ENCODE results near the gene HBS1L. TPM values are rescaled to one million over a fixed set of nuclear protein-coding genes. Genes with fewer than 3 reads are reported as not detected.

Gene HBS1L
- total and polyA plus RNA-seq, 5 donors: 28.7 to 81.3 (median 71.3) TPM

GRCh38 chr6:134997133-134997995, 57.3 kb downstream of the HBS1L start:
- ATAC-seq (no peak), DNase-seq (no peak)
- no peak overlapping the region for H3K27ac ChIP-seq (ENCODE audit: low read length)
- H3K4me3 ChIP-seq (ENCODE audit: low read length): no peak overlapping the region
- no peaks in the 10 kb centered on the region for H3K4me1 ChIP-seq (ENCODE audit: control insufficient read depth, insufficient read depth, low read length)
- H3K27me3 ChIP-seq (ENCODE audit: control insufficient read depth, insufficient read depth): no peaks in the 10 kb centered on the region
- intact Hi-C loops (cut with DNase I): no loop called here
- H3K9me3 ChIP-seq (ENCODE audit: control insufficient read depth, low read length): no peaks in the 10 kb centered on the region
- 91% methylated on average over 9 of the region's 9 CpGs for WGBS

GRCh38 chr6:134995536-134995935, 59.1 kb downstream of the HBS1L start:
- Histone ChIP-seq H3K4me3 (ENCODE audit: low read length) (no peak overlapping the region), H3K27me3 (ENCODE audit: control insufficient read depth, insufficient read depth) (no peaks in the 10 kb centered on the region), H3K4me1 (ENCODE audit: control insufficient read depth, insufficient read depth, low read length) (no peaks in the 10 kb centered on the region), H3K9me3 (ENCODE audit: control insufficient read depth, low read length) (no peaks in the 10 kb centered on the region), H3K27ac (ENCODE audit: low read length) (no peak overlapping the region)
- ATAC-seq (no peak), DNase-seq (no peak)
- intact Hi-C loops (cut with DNase I): no loop called here
- WGBS: 93% methylated on average over 1 of the region's 1 CpG

GRCh38 chr6:134994431-134994830, 60.2 kb downstream of the HBS1L start:
- Histone ChIP-seq H3K4me1 (ENCODE audit: control insufficient read depth, insufficient read depth, low read length) (no peaks in the 10 kb centered on the region), H3K4me3 (ENCODE audit: low read length) (no peak overlapping the region), H3K27ac (ENCODE audit: low read length) (no peak overlapping the region), H3K27me3 (ENCODE audit: control insufficient read depth, insufficient read depth) (no peaks in the 10 kb centered on the region), H3K9me3 (ENCODE audit: control insufficient read depth, low read length) (no peaks in the 10 kb centered on the region)
- ATAC-seq (no peak), DNase-seq (no peak)
- intact Hi-C loops (cut with DNase I): no loop called here

- Histone ChIP-seq H3K4me1 (ENCODE audit: control insufficient read depth, insufficient read depth, low read length) (no peaks in the 10 kb centered on the region), H3K9me3 (ENCODE audit: control insufficient read depth, low read length) (no peaks in the 10 kb centered on the region), H3K27ac (ENCODE audit: low read length) (no peak overlapping the region), H3K4me3 (ENCODE audit: low read length) (no peak overlapping the region), H3K27me3 (ENCODE audit: control insufficient read depth, insufficient read depth) (no peaks in the 10 kb centered on the region)
- DNase-seq (no peak), ATAC-seq (no peak)
- intact Hi-C loops (cut with DNase I): no loop called here
- WGBS: 96% methylated on average over 6 of the region's 6 CpGs
Measured at GRCh38 chr6:134992155-134992554, 62.5 kb downstream of the HBS1L start.

GRCh38 chr6:134990262-134990661, 64.4 kb downstream of the HBS1L start:
- no peaks in the 10 kb centered on the region for H3K4me1 ChIP-seq (ENCODE audit: control insufficient read depth, insufficient read depth, low read length)
- DNase-seq: no peak
- H3K27ac ChIP-seq (ENCODE audit: low read length): no peak overlapping the region
- intact Hi-C loops (cut with DNase I): no loop called here
- no peaks in the 10 kb centered on the region for H3K27me3 ChIP-seq (ENCODE audit: control insufficient read depth, insufficient read depth)
- no peak for ATAC-seq
- 91% methylated on average over 3 of the region's 3 CpGs for WGBS
- H3K4me3 ChIP-seq (ENCODE audit: low read length): no peak overlapping the region
- no peaks in the 10 kb centered on the region for H3K9me3 ChIP-seq (ENCODE audit: control insufficient read depth, low read length)

GRCh38 chr6:134984821-134985220, 69.8 kb downstream of the HBS1L start:
- H3K27ac ChIP-seq (ENCODE audit: low read length): no peak overlapping the region
- 49% methylated on average over 1 of the region's 1 CpG for WGBS
- ATAC-seq: no peak
- no peaks in the 10 kb centered on the region for H3K9me3 ChIP-seq (ENCODE audit: control insufficient read depth, low read length)
- DNase-seq: no peak
- intact Hi-C loops (cut with DNase I): no loop called here
- H3K4me3 ChIP-seq (ENCODE audit: low read length): no peak overlapping the region
- H3K4me1 ChIP-seq (ENCODE audit: control insufficient read depth, insufficient read depth, low read length): no peaks in the 10 kb centered on the region
- H3K27me3 ChIP-seq (ENCODE audit: control insufficient read depth, insufficient read depth): no peaks in the 10 kb centered on the region

GRCh38 chr6:134983823-134984222, 70.8 kb downstream of the HBS1L start:
- no peak for DNase-seq
- H3K4me3 ChIP-seq (ENCODE audit: low read length): no peak overlapping the region
- H3K9me3 ChIP-seq (ENCODE audit: control insufficient read depth, low read length): no peaks in the 10 kb centered on the region
- WGBS: 88% methylated on average over 2 of the region's 2 CpGs
- intact Hi-C loops (cut with DNase I): no loop called here
- H3K27ac ChIP-seq (ENCODE audit: low read length): no peak overlapping the region
- no peaks in the 10 kb centered on the region for H3K4me1 ChIP-seq (ENCODE audit: control insufficient read depth, insufficient read depth, low read length)
- no peaks in the 10 kb centered on the region for H3K27me3 ChIP-seq (ENCODE audit: control insufficient read depth, insufficient read depth)
- ATAC-seq: no peak

GRCh38 chr6:134982161-134982560, 72.5 kb downstream of the HBS1L start:
- WGBS: 92% methylated on average over 3 of the region's 3 CpGs
- no peak overlapping the region for H3K4me3 ChIP-seq (ENCODE audit: low read length)
- H3K27ac ChIP-seq (ENCODE audit: low read length): no peak overlapping the region
- H3K4me1 ChIP-seq (ENCODE audit: control insufficient read depth, insufficient read depth, low read length): no peaks in the 10 kb centered on the region
- DNase-seq (no peak), ATAC-seq (no peak)
- no peaks in the 10 kb centered on the region for H3K9me3 ChIP-seq (ENCODE audit: control insufficient read depth, low read length)
- intact Hi-C loops (cut with DNase I): no loop called here
- no peaks in the 10 kb centered on the region for H3K27me3 ChIP-seq (ENCODE audit: control insufficient read depth, insufficient read depth)

GRCh38 chr6:134980846-134981245, 73.8 kb downstream of the HBS1L start:
- Histone ChIP-seq H3K4me3 (ENCODE audit: low read length) (no peak overlapping the region), H3K27ac (ENCODE audit: low read length) (no peak overlapping the region), H3K27me3 (ENCODE audit: control insufficient read depth, insufficient read depth) (no peaks in the 10 kb centered on the region), H3K4me1 (ENCODE audit: control insufficient read depth, insufficient read depth, low read length) (no peaks in the 10 kb centered on the region), H3K9me3 (ENCODE audit: control insufficient read depth, low read length) (no peaks in the 10 kb centered on the region)
- ATAC-seq (no peak), DNase-seq (no peak)
- intact Hi-C loops (cut with DNase I): no loop called here
- 67% methylated on average over 1 of the region's 1 CpG for WGBS

GRCh38 chr6:134979142-134979541, 75.5 kb downstream of the HBS1L start:
- 95% methylated on average over 6 of the region's 6 CpGs for WGBS
- no peak for ATAC-seq
- intact Hi-C loops (cut with DNase I): no loop called here

GRCh38 chr6:134974370-134974769, 80.3 kb downstream of the HBS1L start:
- H3K27me3 ChIP-seq (ENCODE audit: control insufficient read depth, insufficient read depth): no peaks in the 10 kb centered on the region
- H3K27ac ChIP-seq (ENCODE audit: low read length): no peak overlapping the region
- ATAC-seq (no peak), DNase-seq (no peak)
- no peak overlapping the region for H3K4me3 ChIP-seq (ENCODE audit: low read length)
- no peaks in the 10 kb centered on the region for H3K4me1 ChIP-seq (ENCODE audit: control insufficient read depth, insufficient read depth, low read length)
- intact Hi-C loops (cut with DNase I): no loop called here
- 97% methylated on average over 1 of the region's 1 CpG for WGBS
- H3K9me3 ChIP-seq (ENCODE audit: control insufficient read depth, low read length): no peaks in the 10 kb centered on the region

More at GRCh38 chr6:134979142-134979541, 75.5 kb downstream of the HBS1L start:
- Histone ChIP-seq H3K4me3 (ENCODE audit: low read length) (no peak overlapping the region), H3K27me3 (ENCODE audit: control insufficient read depth, insufficient read depth) (no peaks in the 10 kb centered on the region), H3K4me1 (ENCODE audit: control insufficient read depth, insufficient read depth, low read length) (no peaks in the 10 kb centered on the region), H3K9me3 (ENCODE audit: control insufficient read depth, low read length) (no peaks in the 10 kb centered on the region), H3K27ac (ENCODE audit: low read length) (no peak overlapping the region)
- no peak for DNase-seq

- WGBS: 82% methylated on average over 1 of the region's 1 CpG
- H3K4me1 ChIP-seq (ENCODE audit: control insufficient read depth, insufficient read depth, low read length): no peaks in the 10 kb centered on the region
- no peak overlapping the region for H3K27ac ChIP-seq (ENCODE audit: low read length)
- DNase-seq (no peak), ATAC-seq (no peak)
- no peaks in the 10 kb centered on the region for H3K9me3 ChIP-seq (ENCODE audit: control insufficient read depth, low read length)
- intact Hi-C loops (cut with DNase I): no loop called here
- no peak overlapping the region for H3K4me3 ChIP-seq (ENCODE audit: low read length)
- no peaks in the 10 kb centered on the region for H3K27me3 ChIP-seq (ENCODE audit: control insufficient read depth, insufficient read depth)
Measured at GRCh38 chr6:134967711-134968110, 86.9 kb downstream of the HBS1L start.

Measured in right cardiac atrium (tissue), 5 donors.